ENCODE measurements around the gene ECE2. TPM values are rescaled to one million over a fixed set of nuclear protein-coding genes. Genes with fewer than 3 reads are reported as not detected.

ECE2 gene
- total and polyA plus RNA-seq, 10 of the 15 experiments (the other 5 are each of a cell fraction or from before 2014, with no cell fraction given): not detected

GRCh38 chr3:184335661-184336546, 60.1 kb downstream of the ECE2 start (continued):
- TF ChIP-seq E2F4 (IDR thresholded peaks at IDR 0.05; ENCODE audit: low read depth, low read length): no peak
- TF ChIP-seq RFX5 (IDR thresholded peaks at IDR 0.05; ENCODE audit: low read depth, low read length): 0 out of 2 replicates have a peak, but pooled peaks have one; percentile 9
- TF ChIP-seq ZNF622 (IDR thresholded peaks at IDR 0.05): no peak
- TF ChIP-seq CBX5 (IDR thresholded peaks at IDR 0.05; ENCODE audit: low read depth): 0 out of 2 replicates have a peak, but pooled peaks have one; percentile 61
- no peak for TF ChIP-seq NR2F1 (conservative IDR thresholded peaks at IDR 0.05)
- TF ChIP-seq CHD2 (IDR thresholded peaks at IDR 0.05; ENCODE audit: borderline replicate concordance, low read depth, low read length): 0 out of 2 replicates have a peak, but pooled peaks have one; percentile 35
- TF ChIP-seq ZZZ3 (IDR thresholded peaks at IDR 0.05; ENCODE audit: control insufficient read depth, insufficient read length, low read depth): no peak
- TF ChIP-seq MLLT1 (IDR thresholded peaks at IDR 0.05): no peak
- no peak for TF ChIP-seq MAX (IDR thresholded peaks at IDR 0.05; ENCODE audit: low read depth, low read length)
- TF ChIP-seq CEBPZ (IDR thresholded peaks at IDR 0.05; ENCODE audit: low read depth, low read length): no peak
- TF ChIP-seq JUNB (IDR thresholded peaks at IDR 0.05): no peak
- no peak for TF ChIP-seq BCL11A (IDR thresholded peaks at IDR 0.05; ENCODE audit: low read depth, low read length)
- no peak for TF ChIP-seq KLF5 (IDR thresholded peaks at IDR 0.05; ENCODE audit: partially characterized antibody)
- no peak for TF ChIP-seq ZNF274 (IDR thresholded peaks at IDR 0.05; ENCODE audit: insufficient read depth, insufficient read length)
- no peak for TF ChIP-seq STAT3 (IDR thresholded peaks at IDR 0.05; ENCODE audit: low read depth, low read length)
- peak; percentile 87 for TF ChIP-seq BACH1 (IDR thresholded peaks at IDR 0.05; ENCODE audit: borderline replicate concordance)
- no peak for TF ChIP-seq SMC3 (IDR thresholded peaks at IDR 0.05; ENCODE audit: borderline replicate concordance, low read length)
- TF ChIP-seq POLR2AphosphoS5 (IDR thresholded peaks at IDR 0.05; ENCODE audit: low read length): peak; percentile 90
- no peak for TF ChIP-seq WRNIP1 (IDR thresholded peaks at IDR 0.05; ENCODE audit: borderline replicate concordance, low read depth, low read length)
- TF ChIP-seq ZBED1 (IDR thresholded peaks at IDR 0.05; ENCODE audit: borderline replicate concordance): peak; percentile 58; the same call in 1 of the 2 replicates
- no peak for TF ChIP-seq FOXM1 (IDR thresholded peaks at IDR 0.05; ENCODE audit: low read depth, low read length)
- peak; percentile 93 for TF ChIP-seq POLR2AphosphoS2 (IDR thresholded peaks at IDR 0.05; ENCODE audit: low read depth, low read length)
- TF ChIP-seq RELA (IDR thresholded peaks at IDR 0.05; ENCODE audit: borderline replicate concordance, partially characterized antibody): no peak
- TF ChIP-seq YY1 (IDR thresholded peaks at IDR 0.05; ENCODE audit: low read depth, low read length): peak; percentile 40
